ENCODE measurements around the gene BABAM2.
"Not testable (repeated sequence)": the region's sequence is repeated elsewhere in the genome, so short reads cannot be mapped to it uniquely, and the experiment has no call there.

Gene BABAM2

DNA sequence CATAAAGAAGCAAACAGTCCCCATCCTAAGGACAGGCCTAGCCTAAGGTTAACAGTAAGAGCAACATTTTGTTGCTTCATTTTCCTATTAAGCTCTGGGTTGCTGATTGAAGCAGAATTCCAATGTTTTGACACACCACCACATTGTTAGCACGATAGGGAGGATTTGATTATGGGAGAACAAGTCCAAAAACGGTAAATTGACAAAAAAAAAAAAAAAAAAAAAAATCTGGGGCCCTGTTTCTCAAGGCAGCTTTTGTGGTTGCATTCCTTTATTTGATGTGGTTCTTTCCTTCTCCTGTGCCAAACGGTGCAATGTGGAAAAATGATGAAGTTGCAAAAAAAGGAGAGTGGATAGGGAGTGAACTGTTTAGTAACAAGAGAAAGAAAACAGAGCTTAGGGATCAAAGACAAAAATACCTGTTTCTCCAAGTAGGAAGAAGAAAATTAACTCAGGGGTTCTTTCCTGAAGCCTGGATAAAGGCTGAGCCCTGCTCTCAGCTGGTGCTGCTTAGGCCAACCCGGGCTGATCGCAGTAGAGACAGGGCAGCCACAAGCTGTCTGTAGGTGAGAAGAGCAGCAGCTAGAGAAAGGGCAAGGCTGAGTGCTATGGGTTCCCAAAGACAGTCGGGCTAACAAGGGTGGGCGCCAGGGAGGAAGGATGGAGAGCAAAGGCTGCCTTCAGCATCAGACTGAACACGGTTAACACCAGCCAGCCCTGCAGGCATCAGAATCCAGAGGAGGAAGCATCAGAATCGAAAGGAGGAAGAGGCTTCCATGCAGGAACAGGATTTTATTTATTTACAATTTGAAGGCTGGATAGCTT, 334.3 kb downstream of the BABAM2 start:
- no peak for DNase-seq

- no peak for DNase-seq
Observed at GRCh38 chr2:28225473-28226080, 335.0 kb downstream of the BABAM2 start.

GRCh38 chr2:28226558-28226957, 336.0 kb downstream of the BABAM2 start:
- no peak for DNase-seq

GRCh38 chr2:28227498-28227897, 337.0 kb downstream of the BABAM2 start:
- no peak for DNase-seq

- DNase-seq: no peak
Observed at GRCh38 chr2:28228434-28228995, 338.0 kb downstream of the BABAM2 start.

GRCh38 chr2:28231110-28231631, 340.6 kb downstream of the BABAM2 start:
- DNase-seq: no peak

- no peak for DNase-seq
Observed at GRCh38 chr2:28232295-28232694, 341.8 kb downstream of the BABAM2 start.

GRCh38 chr2:28233164-28233676, 342.7 kb downstream of the BABAM2 start:
- DNase-seq: no peak

DNA sequence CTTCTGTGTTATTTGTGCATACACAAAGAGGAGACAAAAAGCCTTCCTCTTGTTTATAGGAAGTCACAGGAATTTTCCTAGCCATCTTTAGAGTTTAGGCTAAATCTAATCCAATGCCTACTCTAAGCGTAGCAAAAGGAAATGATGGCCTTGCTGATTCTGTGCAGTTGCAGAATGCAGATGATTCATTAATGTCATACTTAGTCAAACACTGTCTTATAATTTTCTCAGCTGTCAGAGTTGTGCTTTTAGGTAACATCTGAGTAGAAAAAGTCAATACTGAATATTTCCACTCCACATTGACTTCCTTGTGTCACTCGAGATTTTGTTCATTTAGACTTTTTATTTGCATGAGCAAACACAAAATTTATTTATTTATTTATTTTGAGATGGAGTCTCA, 344.3 kb downstream of the BABAM2 start:
- no peak for DNase-seq

DNA sequence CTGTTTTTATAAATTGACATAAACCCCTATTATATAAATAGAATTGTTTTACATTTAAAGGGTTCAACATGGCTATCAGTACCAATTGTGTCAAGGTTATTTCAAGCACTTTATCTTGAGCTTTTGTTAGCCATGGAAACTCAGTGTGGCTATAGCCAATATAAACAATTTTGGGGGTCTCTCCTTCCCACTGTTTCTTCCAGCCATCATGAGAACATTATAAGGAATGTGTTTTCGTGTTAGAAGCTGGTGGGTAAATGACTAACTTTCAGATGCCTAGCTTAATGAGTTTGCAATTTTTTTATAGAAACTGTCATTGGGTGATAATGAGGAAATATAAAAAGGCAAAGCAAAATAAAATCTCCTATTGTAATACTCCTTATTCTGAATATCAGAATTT, 348.7 kb downstream of the BABAM2 start:
- no peak for DNase-seq

DNA sequence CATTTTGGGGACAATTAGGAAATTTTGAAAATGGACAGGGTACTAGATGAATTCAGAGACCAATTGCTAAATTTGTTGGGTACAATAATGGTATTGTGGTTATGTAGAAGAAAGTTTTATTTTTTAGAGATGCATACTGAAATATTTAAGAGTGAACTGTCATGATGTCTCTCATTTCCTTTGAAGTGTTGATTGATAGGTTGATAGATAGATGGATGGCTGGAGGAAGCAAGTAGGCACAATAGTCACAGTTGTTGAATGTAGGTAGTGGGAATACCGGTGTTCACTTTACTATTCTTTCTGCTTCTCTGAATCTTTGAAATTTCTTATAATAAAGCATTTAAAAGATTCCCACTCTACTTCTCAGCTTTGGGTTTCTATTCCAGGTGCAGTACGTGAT, 350.4 kb downstream of the BABAM2 start:
- DNase-seq: no peak

GRCh38 chr2:28247290-28247689, 356.8 kb downstream of the BABAM2 start:
- no peak for DNase-seq

GRCh38 chr2:28247734-28248133, 357.2 kb downstream of the BABAM2 start:
- DNase-seq: no peak

DNA sequence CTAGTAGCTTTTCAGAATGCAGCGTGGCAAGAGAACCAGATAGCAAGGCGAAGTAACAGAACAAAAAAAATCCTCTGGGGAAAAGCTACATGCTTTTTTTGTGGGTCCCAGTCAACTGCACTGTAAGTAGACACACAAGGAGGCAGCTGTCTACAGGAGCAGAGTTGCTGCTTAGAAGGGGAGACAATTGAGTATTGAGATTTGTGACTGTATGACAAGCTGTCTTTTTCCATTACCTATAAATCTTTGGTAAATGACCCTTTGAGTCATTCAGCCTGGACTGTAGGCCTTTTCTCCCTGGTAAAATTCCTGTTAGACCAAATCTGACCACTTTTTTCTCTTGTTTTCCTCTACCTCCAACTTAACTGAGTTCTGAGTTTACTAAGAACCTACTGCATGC, 358.0 kb downstream of the BABAM2 start:
- no peak for DNase-seq

DNA sequence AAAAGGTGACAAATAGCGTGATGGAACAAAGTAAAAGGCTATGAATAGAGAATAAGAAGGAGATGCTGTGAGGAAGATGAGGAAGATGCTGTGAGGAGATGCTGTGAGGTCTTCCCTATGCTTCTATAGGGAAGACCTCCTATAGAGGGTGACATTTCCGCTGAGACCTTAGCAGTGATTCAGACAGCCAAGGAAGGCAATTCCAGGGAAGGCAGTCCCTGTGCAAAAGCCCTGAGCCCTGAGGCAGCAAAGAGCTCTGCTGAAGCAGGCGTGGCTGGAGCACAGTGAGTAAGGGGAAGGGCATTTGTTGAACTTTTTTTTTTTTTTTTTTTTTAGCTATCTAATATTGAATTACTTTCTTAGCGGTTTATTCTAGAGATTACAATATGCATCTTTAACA, 359.5 kb downstream of the BABAM2 start:
- DNase-seq: no peak

DNA sequence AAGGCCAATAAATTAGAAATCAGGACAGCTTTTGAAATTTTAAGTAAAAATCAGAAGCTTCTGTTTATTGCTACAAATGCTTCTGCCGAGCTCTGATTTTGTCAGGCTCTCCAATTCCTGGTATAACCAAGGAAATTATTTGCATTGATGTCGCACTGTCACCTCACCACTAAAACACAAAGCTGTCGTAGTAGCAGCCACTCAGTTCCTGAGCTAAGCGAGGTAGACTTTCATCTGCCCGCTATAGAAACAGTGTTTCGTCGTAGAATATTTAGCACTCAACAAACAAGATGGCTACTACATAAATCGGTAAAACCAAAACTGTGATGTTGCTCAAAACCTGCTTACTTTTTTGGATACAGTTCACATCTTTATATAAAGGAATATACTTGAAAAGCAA, 360.8 kb downstream of the BABAM2 start:
- DNase-seq: no peak

DNA sequence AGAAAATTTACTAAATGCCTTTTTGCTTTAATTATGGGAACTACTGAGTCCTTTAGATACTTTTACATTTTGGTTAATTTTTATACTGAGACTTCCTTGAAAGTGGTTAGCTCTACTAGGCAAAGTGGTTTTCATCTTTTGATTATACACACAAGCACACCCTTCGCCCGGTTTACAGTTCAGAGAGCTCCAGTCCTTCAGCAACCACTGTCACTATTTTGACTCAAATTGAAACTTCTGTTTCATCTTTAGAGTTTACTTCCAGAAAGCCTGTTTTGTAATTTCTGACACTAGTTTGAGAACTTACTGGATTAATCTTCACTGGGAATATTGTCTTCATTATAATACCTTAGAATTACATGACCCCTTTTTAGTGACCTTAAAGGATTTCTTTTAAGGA, 361.8 kb downstream of the BABAM2 start:
- no peak for DNase-seq

- DNase-seq: no peak
Observed at GRCh38 chr2:28253543-28253942, 363.0 kb downstream of the BABAM2 start.

DNA sequence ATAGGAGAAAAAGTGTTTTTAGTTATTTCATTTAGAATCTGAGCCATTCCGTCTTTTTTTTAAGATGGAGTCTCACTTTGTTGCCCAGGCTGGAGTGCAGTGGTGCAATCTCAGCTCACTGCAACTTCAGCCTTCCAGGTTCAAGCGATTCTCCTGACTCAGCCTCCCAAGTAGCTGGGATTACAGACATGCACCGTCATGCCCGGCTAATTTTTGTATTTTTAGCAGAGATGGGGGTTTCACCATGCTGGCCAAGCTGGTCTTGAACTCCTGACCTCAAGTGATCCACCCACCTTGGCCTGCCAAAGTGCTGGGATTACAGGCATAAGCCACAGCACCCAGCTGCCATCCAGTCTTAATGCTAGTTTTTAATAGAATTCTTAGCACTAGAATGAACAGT, 364.7 kb downstream of the BABAM2 start:
- DNase-seq: not testable (repeated sequence)

DNA sequence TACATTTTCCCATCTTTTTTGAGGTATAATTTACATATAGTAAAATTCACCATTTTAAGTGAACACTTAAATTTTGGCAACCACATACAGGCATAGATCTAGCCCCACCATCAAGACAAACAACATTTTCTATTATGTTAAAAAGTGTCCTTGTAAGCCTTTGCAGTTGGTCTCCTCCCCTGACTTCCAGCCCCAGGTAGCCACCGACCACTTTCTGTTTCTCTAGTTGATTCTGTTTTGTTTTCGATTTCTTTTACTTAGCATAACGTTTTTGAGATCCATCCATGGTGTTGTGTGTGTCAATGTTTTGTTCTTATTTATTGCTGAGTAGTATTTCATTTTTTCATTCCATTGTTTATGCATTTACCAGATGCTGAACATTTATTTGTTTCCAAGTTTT, 366.7 kb downstream of the BABAM2 start:
- no peak for DNase-seq

DNA sequence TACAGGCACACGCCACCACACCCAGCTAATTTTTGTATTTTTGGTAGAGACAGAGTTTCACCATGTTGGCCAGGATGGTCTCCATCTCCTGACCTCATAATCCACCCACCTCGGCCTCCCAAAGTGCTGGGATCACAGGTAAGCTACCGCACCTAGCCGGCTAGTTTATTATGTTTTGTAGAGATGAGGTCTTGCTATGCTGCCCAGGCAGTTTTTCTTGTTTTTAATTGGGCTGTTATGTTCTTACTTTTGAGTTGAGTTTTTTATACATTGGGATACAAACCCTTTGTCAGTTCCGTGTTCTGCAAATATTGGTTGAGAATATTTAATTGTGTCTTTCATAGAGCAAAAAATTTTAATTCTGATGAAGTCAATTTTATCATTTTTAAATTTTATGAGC, 368.7 kb downstream of the BABAM2 start:
- not testable (repeated sequence) for DNase-seq

- no peak for DNase-seq
Observed at GRCh38 chr2:28263690-28264089, 373.2 kb downstream of the BABAM2 start.

DNA sequence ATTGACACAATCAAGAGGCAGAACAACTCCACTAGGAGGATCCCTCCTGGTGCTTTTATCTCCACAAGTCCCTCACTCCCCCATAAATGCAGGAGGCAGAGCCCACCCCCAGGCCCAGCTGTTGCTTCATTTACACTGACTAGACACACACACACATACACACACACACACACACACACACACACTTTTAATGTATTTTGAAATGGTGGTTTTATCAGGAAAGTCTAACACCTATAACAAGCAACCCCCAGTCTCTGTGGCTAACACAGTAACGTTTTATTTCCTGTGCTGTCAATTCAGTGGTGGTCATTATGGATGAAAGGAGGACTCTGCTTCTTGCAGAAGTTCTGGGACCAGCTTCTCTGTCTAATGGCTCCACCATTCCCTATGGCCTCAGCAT, 376.8 kb downstream of the BABAM2 start:
- no peak for DNase-seq

- DNase-seq: no peak
Observed at GRCh38 chr2:28268386-28268785, 377.9 kb downstream of the BABAM2 start.
